ENCODE measurements around the gene BYSL.

The BYSL gene

GRCh38 chr6:41966961-41967311 lies 45.6 kb downstream of the BYSL start:
- H3K4me3 ChIP-seq (ENCODE audit: low read depth, low read length) = no peak overlapping the region
- TF ChIP-seq CTCF (IDR thresholded peaks at IDR 0.05; ENCODE audit: low read depth, low read length) = no peak

- no peak for TF ChIP-seq CTCF (IDR thresholded peaks at IDR 0.05; ENCODE audit: low read depth, low read length)
- no peak overlapping the region for H3K4me3 ChIP-seq (ENCODE audit: low read depth, low read length)
These were observed 46.3 kb downstream of the BYSL start for GRCh38 chr6:41967312-41968287.

GRCh38 chr6:41970436-41970846 lies 49.1 kb downstream of the BYSL start:
- TF ChIP-seq CTCF (IDR thresholded peaks at IDR 0.05; ENCODE audit: low read depth, low read length) = no peak
- H3K4me3 ChIP-seq (ENCODE audit: low read depth, low read length) = no peak overlapping the region

GRCh38 chr6:41972826-41973225 lies 51.5 kb downstream of the BYSL start:
- H3K4me3 ChIP-seq (ENCODE audit: low read depth, low read length) = no peak overlapping the region
- TF ChIP-seq CTCF (IDR thresholded peaks at IDR 0.05; ENCODE audit: low read depth, low read length) = no peak

- TF ChIP-seq CTCF (IDR thresholded peaks at IDR 0.05; ENCODE audit: low read depth, low read length) = no peak
- no peak overlapping the region for H3K4me3 ChIP-seq (ENCODE audit: low read depth, low read length)
These were observed 53.1 kb downstream of the BYSL start for GRCh38 chr6:41974281-41974825.

- no peak overlapping the region for H3K4me3 ChIP-seq (ENCODE audit: low read depth, low read length)
- no peak for TF ChIP-seq CTCF (IDR thresholded peaks at IDR 0.05; ENCODE audit: low read depth, low read length)
These were observed 54.0 kb downstream of the BYSL start for GRCh38 chr6:41975276-41975675.

- H3K4me3 ChIP-seq (ENCODE audit: low read depth, low read length) = no peak overlapping the region
- TF ChIP-seq CTCF (IDR thresholded peaks at IDR 0.05; ENCODE audit: low read depth, low read length) = no peak
These were observed 55.6 kb downstream of the BYSL start for GRCh38 chr6:41976794-41977484.
